A549 treated with GW870086 at 1 μM for 4 hours (cell line): ENCODE measurements around the gene LUC7L2. TPM values are rescaled to one million over a fixed set of nuclear protein-coding genes. Genes with fewer than 3 reads are reported as not detected.

Experiments used
- total RNA-seq: library from RNA; stranded (reverse); fragments of 200-300 nt; extraction: Qiagen RNA extraction; gene quantifications from 5 replicates; pipeline ENCODE4 v1.2.3, GENCODE V29; 2022; ENCODE audit warnings: low read depth

The LUC7L2 gene, protein sequence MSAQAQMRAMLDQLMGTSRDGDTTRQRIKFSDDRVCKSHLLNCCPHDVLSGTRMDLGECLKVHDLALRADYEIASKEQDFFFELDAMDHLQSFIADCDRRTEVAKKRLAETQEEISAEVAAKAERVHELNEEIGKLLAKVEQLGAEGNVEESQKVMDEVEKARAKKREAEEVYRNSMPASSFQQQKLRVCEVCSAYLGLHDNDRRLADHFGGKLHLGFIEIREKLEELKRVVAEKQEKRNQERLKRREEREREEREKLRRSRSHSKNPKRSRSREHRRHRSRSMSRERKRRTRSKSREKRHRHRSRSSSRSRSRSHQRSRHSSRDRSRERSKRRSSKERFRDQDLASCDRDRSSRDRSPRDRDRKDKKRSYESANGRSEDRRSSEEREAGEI
- total RNA-seq, result 32.7 to 39.7 TPM (median 37.6 TPM) in 5 replicates

GRCh38 chr7:139359366-139360209 is at the start of gene LUC7L2:
Gene LUC7L2 (plus strand): TSS chr7:139359894. CDS start chr7:139360262, 368 bp downstream.

DNA sequence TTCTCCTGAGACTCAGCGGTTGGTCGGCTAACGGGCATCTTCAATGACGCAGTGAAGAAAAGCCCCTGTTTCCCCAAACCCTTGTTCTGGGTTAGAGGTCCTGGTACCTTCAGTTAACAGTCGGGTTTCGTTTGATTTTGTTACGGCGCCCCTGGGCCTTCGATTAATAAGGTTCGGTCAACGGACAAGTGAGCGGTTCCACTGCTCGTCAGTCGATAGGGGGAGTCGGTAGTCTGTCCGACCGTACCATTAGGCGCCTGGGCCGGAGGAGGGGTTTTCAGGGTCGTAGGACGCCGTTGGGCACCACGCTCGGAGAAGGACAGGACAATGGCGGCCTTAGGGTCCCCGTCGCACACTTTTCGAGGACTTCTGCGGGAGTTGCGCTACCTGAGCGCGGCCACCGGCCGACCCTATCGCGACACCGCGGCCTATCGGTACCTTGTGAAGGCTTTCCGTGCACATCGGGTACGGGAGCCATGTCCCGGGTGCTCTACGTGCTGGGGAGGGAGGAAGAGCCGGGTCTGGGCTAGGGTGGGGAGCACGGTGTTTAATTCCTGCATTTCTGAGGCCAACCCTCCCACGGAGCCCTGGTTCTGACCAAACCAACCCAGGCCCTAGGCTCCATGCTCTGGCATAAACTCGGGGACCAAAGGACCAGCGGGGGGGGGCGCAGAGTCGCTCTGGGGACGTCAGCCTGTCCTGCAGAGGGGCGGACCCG is 18.5 kb upstream of the LUC7L2 start, which contains the start of gene FMC1:
TSS of gene FMC1 (plus strand) at position 280 of the 718 bp plus-strand sequence. CDS start at position 328, 48 bp downstream.

Other genes with a start within 250 kb of the LUC7L2 start
- 1.9 to 3.9 TPM (median 2.8 TPM) in 5 replicates for gene UBN2, start 128.7 kb upstream of the LUC7L2 start, total RNA-seq
- gene FMC1, start 18.6 kb upstream of the LUC7L2 start, total RNA-seq, result 16.8 to 39.9 TPM (median 32.7 TPM) in 5 replicates
- 0.59 to 0.98 TPM (median 0.79 TPM) in 5 replicates for gene KLRG2, start 123.8 kb downstream of the LUC7L2 start, total RNA-seq
- 0.44 TPM in 1 of 5 replicates, not detected in the others for gene CLEC2L, start 163.8 kb downstream of the LUC7L2 start, total RNA-seq